GM15510 (cell line): ENCODE measurements around the gene SLC31A1.
A peak's percentile ranks its signal among the peaks of the same experiment; 100 is the strongest.

Source experiments
- POLR2A ChIP-seq: IDR thresholded peaks from 3 replicates; pipeline ENCODE4 v1.6.1; 2011; ENCODE audit warnings: borderline replicate concordance; ENCODE audit not compliant: insufficient read length; ENCODE audit errors: extremely low read depth

SLC31A1 gene

GRCh38 chr9:113221003-113221799, at the start of gene SLC31A1, which contains the start of gene FKBP15:
Gene SLC31A1 (plus strand): TSS chr9:113221544. CDS start chr9:113256149, 34,605 bp downstream.
Gene FKBP15 (minus strand): TSS chr9:113221277. CDS start chr9:113221243, 34 bp downstream.
- peak; percentile 73 for TF ChIP-seq POLR2A

- no peak for TF ChIP-seq POLR2A
These were observed 48.0 kb upstream of the SLC31A1 start for GRCh38 chr9:113173341-113173740.

- TF ChIP-seq POLR2A = no peak
These were observed 44.5 kb upstream of the SLC31A1 start for GRCh38 chr9:113176803-113177202.

- TF ChIP-seq POLR2A = no peak
These were observed 44.1 kb upstream of the SLC31A1 start for GRCh38 chr9:113177251-113177650.

GRCh38 chr9:113178087-113178486, 43.3 kb upstream of the SLC31A1 start:
- no peak for TF ChIP-seq POLR2A

- TF ChIP-seq POLR2A = no peak
These were observed 41.5 kb upstream of the SLC31A1 start for GRCh38 chr9:113179839-113180238.

GRCh38 chr9:113181165-113181564, 40.2 kb upstream of the SLC31A1 start:
- TF ChIP-seq POLR2A = no peak

- no peak for TF ChIP-seq POLR2A
These were observed 37.3 kb upstream of the SLC31A1 start for GRCh38 chr9:113183956-113184488.

GRCh38 chr9:113184539-113184938, 36.8 kb upstream of the SLC31A1 start:
- no peak for TF ChIP-seq POLR2A

GRCh38 chr9:113185271-113185670, 36.1 kb upstream of the SLC31A1 start:
- no peak for TF ChIP-seq POLR2A

GRCh38 chr9:113186137-113186755, 35.1 kb upstream of the SLC31A1 start:
- no peak for TF ChIP-seq POLR2A

- TF ChIP-seq POLR2A = no peak
These were observed 33.3 kb upstream of the SLC31A1 start for GRCh38 chr9:113187929-113188595.

GRCh38 chr9:113192455-113192854, 28.9 kb upstream of the SLC31A1 start:
- TF ChIP-seq POLR2A = no peak

GRCh38 chr9:113199683-113200329, 21.5 kb upstream of the SLC31A1 start:
- no peak for TF ChIP-seq POLR2A

GRCh38 chr9:113205432-113205831, 15.9 kb upstream of the SLC31A1 start:
- no peak for TF ChIP-seq POLR2A
